ENCODE measurements around the gene KASH5. TPM values are rescaled to one million over a fixed set of nuclear protein-coding genes. Genes with fewer than 3 reads are reported as not detected.
"Not testable (repeated sequence)": the region's sequence is repeated elsewhere in the genome, so short reads cannot be mapped to it uniquely, and the experiment has no call there.

The KASH5 gene
- total RNA-seq, 1 experiment from 2014 or later: not detected

DNA sequence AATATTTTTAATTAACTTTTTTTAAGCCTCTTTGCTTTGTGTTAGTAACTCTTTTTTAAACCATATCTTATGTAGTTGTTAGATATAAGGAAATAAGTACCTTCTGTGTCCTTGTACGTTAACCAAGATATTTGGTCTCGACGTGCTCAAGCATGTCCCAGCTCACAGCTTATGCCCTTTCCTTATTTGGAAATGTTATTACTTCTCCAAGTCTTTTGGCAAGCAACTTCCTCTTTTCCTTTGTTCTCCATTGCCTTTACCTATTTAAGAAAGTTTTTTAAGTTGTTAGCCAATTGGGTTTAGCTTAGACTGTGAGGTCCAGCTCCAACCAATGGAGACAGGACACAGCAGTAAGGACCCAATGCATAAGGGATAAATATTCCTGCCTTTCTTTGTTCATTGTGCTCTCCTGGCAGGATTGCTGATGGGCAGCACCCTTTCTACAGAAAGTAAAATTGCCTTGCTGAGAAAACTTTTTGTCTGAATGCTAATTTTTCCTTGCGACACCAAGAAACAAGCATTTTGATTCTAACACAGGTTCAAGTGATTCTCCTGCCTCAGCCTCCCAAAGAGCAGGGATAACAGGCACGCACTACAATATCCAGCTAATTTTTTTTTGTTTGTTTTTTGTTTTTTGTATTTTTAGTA is 19.2 kb upstream of the KASH5 start:
- peaks cover 6% of the 10 kb centered on the region for H3K9me3 Mint-ChIP-seq (ENCODE audit: low read depth, unreplicated experiment)
- peaks cover 22% of the 10 kb centered on the region for H3K27me3 Mint-ChIP-seq (ENCODE audit: unreplicated experiment)
- CTCF ChIA-PET: no interaction called here
- no peak overlapping the region for H3K27ac Mint-ChIP-seq (ENCODE audit: unreplicated experiment)
- no peak overlapping the region for H3K4me3 Mint-ChIP-seq (ENCODE audit: low read depth, unreplicated experiment)
- no TSS peak for BruUV-seq (replicated peaks)
- peaks cover 3% of the 10 kb centered on the region for H3K36me3 Mint-ChIP-seq (ENCODE audit: insufficient read depth, unreplicated experiment)
- no peak for DNase-seq
- intact Hi-C loops (cut with micrococcal nuclease; ENCODE audit: unreplicated experiment): no loop called here
- no peaks in the 10 kb centered on the region for H3K4me1 Mint-ChIP-seq (ENCODE audit: low read depth, unreplicated experiment)
- no peak for TF ChIP-seq CTCF (IDR thresholded peaks at IDR 0.05; ENCODE audit: unreplicated experiment)

DNA sequence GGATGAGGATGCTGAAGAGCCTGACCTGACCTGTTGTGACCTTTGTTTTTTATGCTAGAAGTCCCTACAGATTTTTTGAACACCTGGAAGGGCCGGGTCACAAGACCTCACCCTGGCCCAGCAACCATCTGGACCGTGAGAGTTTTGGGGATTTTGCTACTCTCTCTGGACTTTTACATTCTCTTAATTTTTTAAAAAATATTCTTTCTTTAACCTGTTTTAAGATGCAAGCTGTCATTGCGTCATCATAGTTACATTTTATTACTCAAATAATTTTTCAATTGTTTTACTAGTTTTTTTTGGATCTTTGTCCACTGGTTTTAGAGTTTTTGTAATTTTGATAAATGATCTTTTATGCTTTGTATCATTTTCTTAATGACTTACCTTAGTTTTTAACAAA is 16.9 kb upstream of the KASH5 start:
- no TSS peak for BruUV-seq (replicated peaks)
- Mint-ChIP-seq H3K4me1 (ENCODE audit: low read depth, unreplicated experiment) (no peaks in the 10 kb centered on the region), H3K9me3 (ENCODE audit: low read depth, unreplicated experiment) (peaks cover 6% of the 10 kb centered on the region), H3K36me3 (ENCODE audit: insufficient read depth, unreplicated experiment) (peaks cover 3% of the 10 kb centered on the region), H3K4me3 (ENCODE audit: low read depth, unreplicated experiment) (no peak overlapping the region), H3K27me3 (ENCODE audit: unreplicated experiment) (peaks cover 41% of the 10 kb centered on the region), H3K27ac (ENCODE audit: unreplicated experiment) (no peak overlapping the region)
- CTCF ChIA-PET: no interaction called here
- intact Hi-C loops (cut with micrococcal nuclease; ENCODE audit: unreplicated experiment): no loop called here
- no peak for DNase-seq
- no peak for TF ChIP-seq CTCF (IDR thresholded peaks at IDR 0.05; ENCODE audit: unreplicated experiment)

DNA sequence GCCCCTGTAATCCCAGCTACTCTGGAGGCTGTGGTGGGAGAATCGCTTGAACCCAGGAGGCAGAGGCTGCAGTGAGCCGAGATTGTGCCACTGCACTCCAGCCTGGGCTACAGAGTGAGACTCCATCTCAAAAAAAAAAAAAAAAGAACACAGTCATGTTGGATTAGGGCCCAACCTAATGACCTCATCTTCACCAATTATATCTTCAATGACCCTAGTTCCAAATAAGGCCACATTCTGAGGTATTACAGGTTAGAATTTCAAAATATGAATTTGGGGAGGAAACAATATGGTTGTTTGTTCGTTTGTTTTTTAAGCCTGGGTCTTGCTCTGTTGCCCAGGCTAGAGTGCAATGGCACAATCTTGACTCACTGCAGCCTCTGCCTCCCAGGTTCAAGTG is 14.9 kb upstream of the KASH5 start:
- CTCF ChIA-PET; H3K36me3 Mint-ChIP-seq (ENCODE audit: insufficient read depth, unreplicated experiment); H3K9me3 Mint-ChIP-seq (ENCODE audit: low read depth, unreplicated experiment); H3K27ac Mint-ChIP-seq (ENCODE audit: unreplicated experiment); H3K4me3 Mint-ChIP-seq (ENCODE audit: low read depth, unreplicated experiment); intact Hi-C loops (cut with micrococcal nuclease; ENCODE audit: unreplicated experiment); H3K4me1 Mint-ChIP-seq (ENCODE audit: low read depth, unreplicated experiment); DNase-seq; BruUV-seq (replicated peaks): not testable (repeated sequence)
- peaks cover 51% of the 10 kb centered on the region for H3K27me3 Mint-ChIP-seq (ENCODE audit: unreplicated experiment)

GRCh38 chr19:49374665-49375434 is 13.2 kb upstream of the KASH5 start:
- DNase-seq: no peak
- Mint-ChIP-seq H3K4me3 (ENCODE audit: low read depth, unreplicated experiment) (no peak overlapping the region), H3K27me3 (ENCODE audit: unreplicated experiment) (peaks cover 42% of the 10 kb centered on the region), H3K9me3 (ENCODE audit: low read depth, unreplicated experiment) (no peaks in the 10 kb centered on the region), H3K4me1 (ENCODE audit: low read depth, unreplicated experiment) (no peaks in the 10 kb centered on the region), H3K36me3 (ENCODE audit: insufficient read depth, unreplicated experiment) (no peaks in the 10 kb centered on the region), H3K27ac (ENCODE audit: unreplicated experiment) (no peak overlapping the region)
- no peak for TF ChIP-seq CTCF (IDR thresholded peaks at IDR 0.05; ENCODE audit: unreplicated experiment)
- BruUV-seq (replicated peaks): no TSS peak
- intact Hi-C loops (cut with micrococcal nuclease; ENCODE audit: unreplicated experiment): no loop called here
- CTCF ChIA-PET: interaction anchor here (0.6 to 0.9 kb wide), 2 partner anchors 12 to 181 kb away, joined by 3 read pairs; partner anchors contain the start of gene TEAD2

GRCh38 chr19:49378512-49378911 is 9.5 kb upstream of the KASH5 start:
- H3K4me1 Mint-ChIP-seq (ENCODE audit: low read depth, unreplicated experiment): no peaks in the 10 kb centered on the region
- CTCF ChIA-PET: interaction anchor here (0.6 to 0.7 kb wide), 3 partner anchors 46 to 362 kb away, joined by 3 to 4 read pairs (median 3); no protein-coding TSS in a partner anchor
- no TSS peak for BruUV-seq (replicated peaks)
- H3K36me3 Mint-ChIP-seq (ENCODE audit: insufficient read depth, unreplicated experiment): no peaks in the 10 kb centered on the region
- H3K9me3 Mint-ChIP-seq (ENCODE audit: low read depth, unreplicated experiment): peaks cover 5% of the 10 kb centered on the region
- DNase-seq: no peak
- no peak overlapping the region for H3K27ac Mint-ChIP-seq (ENCODE audit: unreplicated experiment)
- H3K4me3 Mint-ChIP-seq (ENCODE audit: low read depth, unreplicated experiment): no peak overlapping the region
- intact Hi-C loops (cut with micrococcal nuclease; ENCODE audit: unreplicated experiment): no loop called here
- TF ChIP-seq CTCF (IDR thresholded peaks at IDR 0.05; ENCODE audit: unreplicated experiment): no peak
- peaks cover 44% of the 10 kb centered on the region for H3K27me3 Mint-ChIP-seq (ENCODE audit: unreplicated experiment)
